ENCODE results near the gene VSIG10L2.

VSIG10L2 gene

DNA sequence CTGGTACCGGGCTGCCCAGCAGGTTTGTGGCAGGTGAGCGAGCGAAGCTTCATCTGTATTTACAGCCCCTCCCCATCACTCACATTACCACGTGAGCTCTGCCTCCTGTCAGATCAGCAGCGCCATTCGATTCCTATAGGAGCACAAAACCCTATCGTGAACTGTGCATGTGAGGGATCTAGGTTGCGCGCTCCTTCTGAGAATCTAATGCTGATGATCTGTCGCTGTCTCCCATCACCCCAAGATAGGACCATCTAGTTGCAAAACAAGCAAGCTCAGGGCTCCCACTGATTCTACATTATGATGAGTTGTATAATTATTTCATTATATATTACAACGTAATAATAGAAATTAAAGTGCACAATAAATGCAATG lies 15.8 kb upstream of the VSIG10L2 start:
- DNase-seq: no peak

- DNase-seq: no peak
Observed at GRCh38 chr11:125931116-125931515, 14.7 kb upstream of the VSIG10L2 start.

DNA sequence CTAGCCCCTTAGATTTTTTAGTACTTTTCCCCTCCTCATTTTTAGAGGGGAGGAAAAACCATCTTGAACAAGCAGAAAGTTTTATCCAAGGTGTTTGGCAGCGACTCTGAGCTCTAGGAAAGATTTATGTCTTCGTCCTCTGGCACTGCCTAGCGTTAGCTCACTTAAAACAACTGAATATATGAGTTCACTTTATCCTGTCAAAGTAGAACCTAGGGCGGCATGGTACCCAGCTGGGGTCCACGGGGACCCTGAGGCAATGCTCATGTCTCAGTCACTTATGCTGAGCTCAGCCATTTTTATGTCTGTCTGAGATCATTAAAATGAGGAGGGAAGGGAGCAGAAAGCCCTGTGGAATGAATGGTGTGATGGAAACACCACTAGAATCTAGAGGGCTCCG lies 14.2 kb upstream of the VSIG10L2 start:
- DNase-seq: no peak

- no peak for DNase-seq
Observed at GRCh38 chr11:125932301-125932700, 13.5 kb upstream of the VSIG10L2 start.

DNA sequence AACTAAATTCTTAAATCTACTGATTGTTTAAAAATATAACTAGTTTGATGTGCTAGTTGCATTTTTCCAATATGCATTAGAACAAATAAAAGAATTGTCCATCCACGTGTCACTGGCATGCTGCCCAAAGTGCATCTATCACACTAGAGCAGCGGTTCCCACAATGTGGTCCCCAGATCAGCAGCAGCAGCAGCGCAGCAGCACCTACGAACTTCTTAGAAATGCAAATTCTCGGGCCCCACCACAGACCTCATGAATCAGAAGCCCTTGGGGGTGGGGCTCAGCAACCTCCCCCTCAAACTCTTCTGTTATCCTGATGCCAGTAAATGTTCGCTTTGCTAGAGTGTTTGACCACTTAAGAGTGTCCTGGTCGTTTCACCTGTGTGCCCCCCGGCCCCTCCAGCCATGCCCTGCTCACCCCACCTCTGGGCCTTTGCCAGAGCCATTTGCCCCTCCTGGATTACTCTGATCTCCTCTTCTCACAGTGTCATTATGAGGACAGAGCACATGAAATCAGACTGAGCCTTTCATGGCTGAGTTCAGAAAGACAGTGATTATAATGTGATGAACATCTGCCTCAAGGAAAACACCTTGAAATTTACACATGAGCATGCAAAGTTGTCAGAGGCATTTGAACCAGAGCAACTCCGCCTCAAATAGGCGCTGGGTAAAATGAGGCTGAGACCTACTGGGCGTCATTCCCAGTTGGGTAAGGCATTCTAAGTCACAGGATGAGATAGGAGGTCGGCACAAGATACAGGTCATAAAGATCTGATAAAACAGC lies 12.6 kb upstream of the VSIG10L2 start:
- no peak for DNase-seq

GRCh38 chr11:125934473-125934872 lies 11.4 kb upstream of the VSIG10L2 start:
- DNase-seq: no peak

GRCh38 chr11:125935056-125935455 lies 10.8 kb upstream of the VSIG10L2 start:
- no peak for DNase-seq

DNA sequence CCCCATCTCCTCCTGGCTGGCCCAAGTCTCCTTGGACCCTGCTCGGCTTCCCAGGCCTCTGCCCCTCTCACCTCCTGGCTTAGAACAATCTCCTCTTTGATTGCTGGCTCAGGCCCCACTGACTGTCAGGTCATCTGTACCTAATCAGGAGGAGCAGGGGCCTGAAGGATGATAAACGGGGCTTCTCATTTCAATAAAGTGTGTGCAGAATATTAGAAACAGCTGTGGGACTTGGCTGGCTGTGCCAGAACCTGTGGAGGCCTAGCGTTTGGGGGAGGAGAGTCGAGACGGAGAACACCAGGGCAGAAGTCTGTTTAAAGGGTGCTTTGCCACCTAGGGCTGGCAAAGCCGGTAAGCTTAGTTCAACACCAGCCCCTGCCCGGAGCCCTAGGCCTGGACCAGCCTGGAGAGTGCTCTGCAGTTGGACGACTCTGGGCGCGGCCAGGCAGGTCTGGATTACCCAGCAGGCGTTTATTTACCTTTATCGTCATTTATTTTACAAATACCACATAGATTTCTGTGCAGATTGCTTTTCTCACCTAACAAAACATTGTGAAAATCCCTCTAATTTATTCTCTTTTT lies 10.1 kb upstream of the VSIG10L2 start:
- no peak for DNase-seq

DNA sequence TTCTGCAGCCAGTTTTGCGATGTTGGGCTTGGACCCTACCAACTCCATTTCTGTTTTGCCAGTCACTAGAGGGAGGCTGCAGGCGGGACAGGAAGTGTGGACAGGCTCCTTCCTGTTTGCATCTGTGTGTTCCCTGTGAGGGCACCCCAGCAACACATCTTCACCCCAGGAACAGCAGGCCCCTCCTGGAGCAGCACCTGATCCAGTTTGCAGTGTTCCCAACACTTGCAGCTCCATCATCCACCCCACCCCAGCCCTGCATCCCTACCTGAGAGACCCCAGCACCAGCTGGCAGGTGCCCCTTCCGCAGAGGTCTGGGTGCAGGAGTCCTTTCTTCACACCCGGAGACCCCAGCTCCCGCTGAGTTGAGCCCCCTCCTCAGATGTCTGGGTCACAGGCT lies 7.4 kb upstream of the VSIG10L2 start:
- no peak for DNase-seq

DNA sequence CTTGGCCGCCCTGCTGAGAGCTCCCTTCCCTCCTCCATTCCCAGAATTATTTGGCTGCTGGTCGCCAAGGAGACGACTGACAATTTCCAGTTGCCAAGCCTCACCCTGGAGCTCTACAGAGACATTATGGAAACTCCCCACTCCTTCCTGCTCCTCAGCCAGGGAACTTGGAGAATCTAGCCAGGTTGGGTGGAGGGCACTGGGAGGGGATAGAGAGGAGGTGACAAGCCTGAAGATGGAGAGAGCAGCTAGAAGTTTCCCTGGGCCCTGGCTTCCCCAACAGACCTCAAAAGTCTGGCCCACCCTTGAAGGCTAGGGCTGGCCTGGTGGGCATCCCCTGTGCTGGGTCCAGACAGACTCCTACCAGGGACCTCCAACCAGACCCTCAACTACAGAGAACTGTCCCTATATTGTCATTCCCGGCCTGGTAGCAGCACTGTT lies 6.7 kb upstream of the VSIG10L2 start:
- no peak for DNase-seq

DNA sequence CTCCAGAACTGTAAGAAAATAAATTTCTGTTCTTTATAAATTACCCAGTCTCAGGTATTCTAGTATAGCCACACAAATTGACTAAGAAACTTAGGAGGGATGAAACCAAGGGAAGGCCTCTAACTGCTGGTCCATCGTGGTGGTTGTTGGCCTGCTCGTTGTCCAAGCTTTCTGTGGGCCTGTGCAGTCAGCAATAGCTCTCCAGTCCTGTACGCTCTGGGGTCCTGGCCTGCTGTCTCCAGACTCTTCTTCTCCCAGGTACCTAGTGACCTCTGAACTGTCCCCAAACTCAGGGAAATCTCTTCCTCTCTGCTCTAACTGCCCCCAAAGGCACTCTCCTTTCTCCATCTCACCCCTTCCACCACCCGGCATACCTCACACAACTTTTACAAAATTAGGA lies 5.7 kb upstream of the VSIG10L2 start:
- DNase-seq: no peak

DNA sequence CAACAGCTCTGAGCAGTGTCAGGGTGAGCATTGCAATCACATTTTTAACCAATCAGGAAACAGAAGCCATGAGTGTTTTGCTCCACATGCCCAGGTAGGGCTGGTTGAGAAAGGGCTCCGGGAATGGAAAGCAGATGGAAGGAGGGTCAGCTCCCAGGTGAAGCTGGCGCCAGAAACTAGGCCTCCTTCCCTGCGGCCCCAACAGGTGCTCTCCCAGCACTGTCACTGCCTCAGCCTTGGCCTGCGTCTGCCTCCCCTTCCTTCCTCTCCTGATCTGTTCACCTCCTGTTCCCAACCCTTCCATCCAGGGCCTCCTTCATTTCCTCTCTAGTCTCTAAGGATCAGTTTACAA lies 4.6 kb upstream of the VSIG10L2 start:
- no peak for DNase-seq

- DNase-seq: no peak
Observed at GRCh38 chr11:125941619-125942611, 3.9 kb upstream of the VSIG10L2 start.

GRCh38 chr11:125942771-125943428 lies 2.9 kb upstream of the VSIG10L2 start:
- no peak for DNase-seq

- DNase-seq: no peak
Observed at GRCh38 chr11:125943661-125944349, 2.0 kb upstream of the VSIG10L2 start.

GRCh38 chr11:125944350-125945010 lies 1.4 kb upstream of the VSIG10L2 start:
- DNase-seq: no peak

DNA sequence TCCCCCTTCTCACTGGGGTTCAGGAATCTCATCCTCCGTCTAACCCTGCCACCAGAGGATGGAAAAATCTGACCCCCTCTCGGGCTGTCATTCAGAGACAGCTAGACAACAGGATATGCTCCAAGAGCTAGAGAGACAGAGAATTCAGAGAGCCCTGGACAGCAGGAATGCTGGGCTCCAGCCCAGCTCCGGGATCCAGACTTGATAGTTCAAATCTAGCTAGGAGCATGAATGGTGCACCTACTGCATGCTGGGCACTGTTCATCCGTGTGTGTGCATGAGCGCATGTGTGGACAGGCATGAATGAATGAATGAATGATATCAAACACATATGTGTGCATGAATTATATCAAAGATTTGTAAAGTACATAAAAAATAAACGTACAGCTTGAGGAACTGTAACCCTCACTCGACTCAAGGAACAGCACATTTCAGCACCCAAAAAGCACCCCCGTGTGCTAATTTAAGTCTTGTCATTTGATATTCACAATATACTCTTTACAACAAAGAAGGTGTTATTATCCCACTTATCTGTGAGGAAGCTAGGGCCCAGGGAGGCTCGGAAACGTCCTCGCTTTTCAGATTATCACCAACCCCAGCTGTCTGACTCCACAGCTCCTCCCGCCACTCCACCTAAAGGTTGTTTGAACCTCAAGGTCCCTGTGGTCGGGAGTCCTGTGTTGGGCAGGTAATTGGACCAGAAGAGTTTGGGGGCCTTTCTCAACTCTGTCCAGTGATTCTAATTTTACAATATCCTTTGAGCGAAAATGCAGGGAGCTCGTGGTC lies 640 bp upstream of the VSIG10L2 start:
- no peak for DNase-seq

DNA sequence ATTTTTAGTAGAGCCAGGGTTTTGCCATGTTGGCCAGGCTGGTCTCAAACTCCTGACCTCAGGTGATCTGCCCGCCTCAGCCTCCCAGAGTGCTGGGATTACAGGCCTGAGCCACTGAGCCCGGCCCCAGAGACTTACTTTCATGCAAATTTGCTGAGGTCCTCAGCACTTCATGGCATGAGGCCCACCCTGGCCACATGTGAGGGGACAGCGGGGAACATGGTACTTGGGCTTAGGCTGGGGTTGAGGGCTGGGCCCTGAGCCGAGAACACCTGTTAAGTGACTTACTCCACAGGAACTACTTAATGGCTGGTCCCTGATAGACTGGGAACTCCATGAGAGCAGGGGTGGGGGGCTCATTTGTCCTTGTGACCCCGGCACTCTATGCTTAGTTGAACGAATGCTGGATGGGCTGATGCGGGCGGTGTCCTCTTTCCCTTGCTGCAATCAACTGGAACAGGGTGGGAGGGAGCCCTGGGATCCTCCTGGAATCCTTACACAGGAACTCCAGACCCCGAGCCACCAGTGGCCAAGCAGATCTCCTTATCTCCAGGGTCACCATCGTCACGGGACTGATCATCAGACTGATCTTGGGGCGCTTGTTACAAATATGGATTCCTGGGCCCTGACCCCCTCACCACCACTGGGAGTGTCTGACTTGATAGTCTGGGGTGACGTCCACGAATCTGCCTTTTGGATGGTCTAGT lies 1.0 kb downstream of the VSIG10L2 start:
- DNase-seq: no peak

GRCh38 chr11:125947419-125948277 lies 1.8 kb downstream of the VSIG10L2 start:
- DNase-seq: no peak
